ENCODE data around the gene CCDC137. TPM values are rescaled to one million over a fixed set of nuclear protein-coding genes. Genes with fewer than 3 reads are reported as not detected.

Gene CCDC137
- total and polyA plus RNA-seq, 2 of the 13 experiments (the other 11 are each of a cell fraction or from before 2014, with no cell fraction given): 14.6 to 39.1 TPM

DNA sequence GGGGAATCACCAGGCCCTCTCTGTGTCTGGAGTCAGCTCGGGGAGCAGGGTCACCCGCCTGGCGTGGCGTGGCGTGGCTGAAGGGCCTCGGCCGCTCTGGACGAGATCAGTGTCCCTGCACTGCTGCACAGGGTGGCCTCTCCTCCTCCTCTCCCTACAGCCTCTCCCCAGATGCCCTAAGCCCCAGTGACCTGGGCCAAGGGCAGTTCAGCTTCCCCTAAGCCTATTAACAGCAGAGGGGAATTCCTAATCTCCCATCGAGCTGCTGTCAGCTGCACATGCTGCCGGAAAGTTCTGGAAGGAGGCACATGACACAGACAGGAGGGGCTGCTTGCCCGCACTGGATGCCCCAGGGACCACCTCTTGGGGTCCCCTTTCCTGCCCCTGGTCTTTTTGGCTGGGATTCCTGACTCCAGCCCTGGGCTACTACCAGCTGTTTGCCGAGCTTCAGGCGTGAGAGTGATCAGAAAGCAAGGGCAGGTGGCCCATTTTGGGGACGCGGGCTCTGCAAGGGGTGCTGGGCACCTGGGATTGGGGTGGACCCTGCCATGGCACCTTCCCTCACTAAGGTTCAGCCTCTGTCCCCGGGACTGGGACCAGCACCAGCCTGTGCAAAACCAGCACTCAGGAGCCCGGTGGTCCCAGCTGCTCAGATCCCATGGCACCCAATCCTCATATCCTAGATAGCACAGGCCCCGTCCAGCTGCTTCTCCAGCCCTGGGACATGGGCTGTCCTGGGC is 11.0 kb upstream of the CCDC137 start (continued):
- TF ChIP-seq, protein P1, sequence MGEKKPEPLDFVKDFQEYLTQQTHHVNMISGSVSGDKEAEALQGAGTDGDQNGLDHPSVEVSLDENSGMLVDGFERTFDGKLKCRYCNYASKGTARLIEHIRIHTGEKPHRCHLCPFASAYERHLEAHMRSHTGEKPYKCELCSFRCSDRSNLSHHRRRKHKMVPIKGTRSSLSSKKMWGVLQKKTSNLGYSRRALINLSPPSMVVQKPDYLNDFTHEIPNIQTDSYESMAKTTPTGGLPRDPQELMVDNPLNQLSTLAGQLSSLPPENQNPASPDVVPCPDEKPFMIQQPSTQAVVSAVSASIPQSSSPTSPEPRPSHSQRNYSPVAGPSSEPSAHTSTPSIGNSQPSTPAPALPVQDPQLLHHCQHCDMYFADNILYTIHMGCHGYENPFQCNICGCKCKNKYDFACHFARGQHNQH (CRISPR knock-in tag; IDR thresholded peaks at IDR 0.05): peak; percentile 53; the same call in 1 of the 2 replicates
- peak; percentile 90 for TF ChIP-seq ZNF607 (CRISPR knock-in tag; IDR thresholded peaks at IDR 0.05; ENCODE audit: borderline replicate concordance)
- TF ChIP-seq, protein P2, sequence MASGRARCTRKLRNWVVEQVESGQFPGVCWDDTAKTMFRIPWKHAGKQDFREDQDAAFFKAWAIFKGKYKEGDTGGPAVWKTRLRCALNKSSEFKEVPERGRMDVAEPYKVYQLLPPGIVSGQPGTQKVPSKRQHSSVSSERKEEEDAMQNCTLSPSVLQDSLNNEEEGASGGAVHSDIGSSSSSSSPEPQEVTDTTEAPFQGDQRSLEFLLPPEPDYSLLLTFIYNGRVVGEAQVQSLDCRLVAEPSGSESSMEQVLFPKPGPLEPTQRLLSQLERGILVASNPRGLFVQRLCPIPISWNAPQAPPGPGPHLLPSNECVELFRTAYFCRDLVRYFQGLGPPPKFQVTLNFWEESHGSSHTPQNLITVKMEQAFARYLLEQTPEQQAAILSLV (CRISPR knock-in tag; IDR thresholded peaks at IDR 0.05; ENCODE audit: borderline replicate concordance): peak; percentile 66; the same call in 1 of the 2 replicates
- TF ChIP-seq NR2F6 (IDR thresholded peaks at IDR 0.05): peak; percentile 61; the same call in 1 of the 2 replicates
- TF ChIP-seq NR2F6 (CRISPR knock-in tag; IDR thresholded peaks at IDR 0.05): peak; percentile 59; the same call in 1 of the 2 replicates
- TF ChIP-seq SMAD1 (CRISPR knock-in tag; IDR thresholded peaks at IDR 0.05; ENCODE audit: borderline replicate concordance, low read depth): no peak
- TF ChIP-seq, protein P3, sequence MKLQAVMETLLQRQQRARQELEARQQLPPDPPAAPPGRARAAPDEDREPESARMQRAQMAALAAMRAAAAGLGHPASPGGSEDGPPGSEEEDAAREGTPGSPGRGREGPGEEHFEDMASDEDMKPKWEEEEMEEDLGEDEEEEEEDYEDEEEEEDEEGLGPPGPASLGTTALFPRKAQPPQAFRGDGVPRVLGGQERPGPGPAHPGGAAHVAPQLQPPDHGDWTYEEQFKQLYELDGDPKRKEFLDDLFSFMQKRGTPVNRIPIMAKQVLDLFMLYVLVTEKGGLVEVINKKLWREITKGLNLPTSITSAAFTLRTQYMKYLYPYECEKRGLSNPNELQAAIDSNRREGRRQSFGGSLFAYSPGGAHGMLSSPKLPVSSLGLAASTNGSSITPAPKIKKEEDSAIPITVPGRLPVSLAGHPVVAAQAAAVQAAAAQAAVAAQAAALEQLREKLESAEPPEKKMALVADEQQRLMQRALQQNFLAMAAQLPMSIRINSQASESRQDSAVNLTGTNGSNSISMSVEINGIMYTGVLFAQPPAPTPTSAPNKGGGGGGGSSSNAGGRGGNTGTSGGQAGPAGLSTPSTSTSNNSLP (IDR thresholded peaks at IDR 0.05; ENCODE audit: low read depth, low read length): 0 out of 2 replicates have a peak, but pooled peaks have one; percentile 11
- TF ChIP-seq, protein P4, sequence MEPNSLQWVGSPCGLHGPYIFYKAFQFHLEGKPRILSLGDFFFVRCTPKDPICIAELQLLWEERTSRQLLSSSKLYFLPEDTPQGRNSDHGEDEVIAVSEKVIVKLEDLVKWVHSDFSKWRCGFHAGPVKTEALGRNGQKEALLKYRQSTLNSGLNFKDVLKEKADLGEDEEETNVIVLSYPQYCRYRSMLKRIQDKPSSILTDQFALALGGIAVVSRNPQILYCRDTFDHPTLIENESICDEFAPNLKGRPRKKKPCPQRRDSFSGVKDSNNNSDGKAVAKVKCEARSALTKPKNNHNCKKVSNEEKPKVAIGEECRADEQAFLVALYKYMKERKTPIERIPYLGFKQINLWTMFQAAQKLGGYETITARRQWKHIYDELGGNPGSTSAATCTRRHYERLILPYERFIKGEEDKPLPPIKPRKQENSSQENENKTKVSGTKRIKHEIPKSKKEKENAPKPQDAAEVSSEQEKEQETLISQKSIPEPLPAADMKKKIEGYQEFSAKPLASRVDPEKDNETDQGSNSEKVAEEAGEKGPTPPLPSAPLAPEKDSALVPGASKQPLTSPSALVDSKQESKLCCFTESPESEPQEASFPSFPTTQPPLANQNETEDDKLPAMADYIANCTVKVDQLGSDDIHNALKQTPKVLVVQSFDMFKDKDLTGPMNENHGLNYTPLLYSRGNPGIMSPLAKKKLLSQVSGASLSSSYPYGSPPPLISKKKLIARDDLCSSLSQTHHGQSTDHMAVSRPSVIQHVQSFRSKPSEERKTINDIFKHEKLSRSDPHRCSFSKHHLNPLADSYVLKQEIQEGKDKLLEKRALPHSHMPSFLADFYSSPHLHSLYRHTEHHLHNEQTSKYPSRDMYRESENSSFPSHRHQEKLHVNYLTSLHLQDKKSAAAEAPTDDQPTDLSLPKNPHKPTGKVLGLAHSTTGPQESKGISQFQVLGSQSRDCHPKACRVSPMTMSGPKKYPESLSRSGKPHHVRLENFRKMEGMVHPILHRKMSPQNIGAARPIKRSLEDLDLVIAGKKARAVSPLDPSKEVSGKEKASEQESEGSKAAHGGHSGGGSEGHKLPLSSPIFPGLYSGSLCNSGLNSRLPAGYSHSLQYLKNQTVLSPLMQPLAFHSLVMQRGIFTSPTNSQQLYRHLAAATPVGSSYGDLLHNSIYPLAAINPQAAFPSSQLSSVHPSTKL (CRISPR knock-in tag; IDR thresholded peaks at IDR 0.05): peak; percentile 37; the same call in 1 of the 2 replicates
- TF ChIP-seq ZBTB7A (CRISPR knock-in tag; IDR thresholded peaks at IDR 0.05): peak; percentile 37; the same call in 1 of the 2 replicates
- TF ChIP-seq, protein P5, sequence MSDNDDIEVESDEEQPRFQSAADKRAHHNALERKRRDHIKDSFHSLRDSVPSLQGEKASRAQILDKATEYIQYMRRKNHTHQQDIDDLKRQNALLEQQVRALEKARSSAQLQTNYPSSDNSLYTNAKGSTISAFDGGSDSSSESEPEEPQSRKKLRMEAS (IDR thresholded peaks at IDR 0.05): peak; percentile 83
- TF ChIP-seq, protein P6, sequence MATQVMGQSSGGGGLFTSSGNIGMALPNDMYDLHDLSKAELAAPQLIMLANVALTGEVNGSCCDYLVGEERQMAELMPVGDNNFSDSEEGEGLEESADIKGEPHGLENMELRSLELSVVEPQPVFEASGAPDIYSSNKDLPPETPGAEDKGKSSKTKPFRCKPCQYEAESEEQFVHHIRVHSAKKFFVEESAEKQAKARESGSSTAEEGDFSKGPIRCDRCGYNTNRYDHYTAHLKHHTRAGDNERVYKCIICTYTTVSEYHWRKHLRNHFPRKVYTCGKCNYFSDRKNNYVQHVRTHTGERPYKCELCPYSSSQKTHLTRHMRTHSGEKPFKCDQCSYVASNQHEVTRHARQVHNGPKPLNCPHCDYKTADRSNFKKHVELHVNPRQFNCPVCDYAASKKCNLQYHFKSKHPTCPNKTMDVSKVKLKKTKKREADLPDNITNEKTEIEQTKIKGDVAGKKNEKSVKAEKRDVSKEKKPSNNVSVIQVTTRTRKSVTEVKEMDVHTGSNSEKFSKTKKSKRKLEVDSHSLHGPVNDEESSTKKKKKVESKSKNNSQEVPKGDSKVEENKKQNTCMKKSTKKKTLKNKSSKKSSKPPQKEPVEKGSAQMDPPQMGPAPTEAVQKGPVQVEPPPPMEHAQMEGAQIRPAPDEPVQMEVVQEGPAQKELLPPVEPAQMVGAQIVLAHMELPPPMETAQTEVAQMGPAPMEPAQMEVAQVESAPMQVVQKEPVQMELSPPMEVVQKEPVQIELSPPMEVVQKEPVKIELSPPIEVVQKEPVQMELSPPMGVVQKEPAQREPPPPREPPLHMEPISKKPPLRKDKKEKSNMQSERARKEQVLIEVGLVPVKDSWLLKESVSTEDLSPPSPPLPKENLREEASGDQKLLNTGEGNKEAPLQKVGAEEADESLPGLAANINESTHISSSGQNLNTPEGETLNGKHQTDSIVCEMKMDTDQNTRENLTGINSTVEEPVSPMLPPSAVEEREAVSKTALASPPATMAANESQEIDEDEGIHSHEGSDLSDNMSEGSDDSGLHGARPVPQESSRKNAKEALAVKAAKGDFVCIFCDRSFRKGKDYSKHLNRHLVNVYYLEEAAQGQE (IDR thresholded peaks at IDR 0.05; ENCODE audit: borderline replicate concordance in 1 of 2, low read depth in 1 of 2, low read length in 2 of 2): no peak
- TF ChIP-seq LCORL (IDR thresholded peaks at IDR 0.05): no peak
- peak; percentile 88 for TF ChIP-seq LCORL (CRISPR knock-in tag; IDR thresholded peaks at IDR 0.05)
- TF ChIP-seq, protein P7, sequence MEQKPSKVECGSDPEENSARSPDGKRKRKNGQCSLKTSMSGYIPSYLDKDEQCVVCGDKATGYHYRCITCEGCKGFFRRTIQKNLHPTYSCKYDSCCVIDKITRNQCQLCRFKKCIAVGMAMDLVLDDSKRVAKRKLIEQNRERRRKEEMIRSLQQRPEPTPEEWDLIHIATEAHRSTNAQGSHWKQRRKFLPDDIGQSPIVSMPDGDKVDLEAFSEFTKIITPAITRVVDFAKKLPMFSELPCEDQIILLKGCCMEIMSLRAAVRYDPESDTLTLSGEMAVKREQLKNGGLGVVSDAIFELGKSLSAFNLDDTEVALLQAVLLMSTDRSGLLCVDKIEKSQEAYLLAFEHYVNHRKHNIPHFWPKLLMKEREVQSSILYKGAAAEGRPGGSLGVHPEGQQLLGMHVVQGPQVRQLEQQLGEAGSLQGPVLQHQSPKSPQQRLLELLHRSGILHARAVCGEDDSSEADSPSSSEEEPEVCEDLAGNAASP (CRISPR knock-in tag; IDR thresholded peaks at IDR 0.05; ENCODE audit: borderline replicate concordance): peak; percentile 83; the same call in 1 of the 2 replicates
